Embryonic facial prominence (tissue), 1 donor: Measurements from ENCODE around the gene KIAA1328.
"Not testable (repeated sequence)": the region's sequence is repeated elsewhere in the genome, so short reads cannot be mapped to it uniquely, and the experiment has no call there.

Experiments
- DNase-seq: peaks from one replicate; pipeline ENCODE4 v3.0.0-alpha.2; 2016; ENCODE audit errors: extremely low spot score

Gene KIAA1328

GRCh38 chr18:36887114-36887513, 58.2 kb downstream of the KIAA1328 start:
- no peak for DNase-seq

DNA sequence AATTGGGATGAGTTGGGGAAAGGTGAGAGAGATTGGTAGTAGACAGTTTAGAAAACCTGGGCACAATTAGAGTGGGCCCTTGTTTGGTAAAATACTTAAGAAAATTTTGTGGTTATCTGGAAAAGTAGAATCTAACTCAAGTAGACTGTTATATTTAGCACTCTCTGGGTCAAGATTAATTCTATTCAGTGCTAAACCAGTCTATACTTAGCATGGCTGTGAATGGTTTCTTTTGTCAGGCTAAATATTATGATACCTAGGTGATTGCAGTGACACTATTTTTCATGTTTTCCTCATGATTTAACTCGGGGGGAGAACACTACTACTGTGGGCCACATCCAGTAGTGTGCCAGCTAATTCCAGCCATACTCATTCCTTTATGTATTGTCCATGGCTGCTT, 58.9 kb downstream of the KIAA1328 start:
- no peak for DNase-seq

GRCh38 chr18:36888778-36889177, 59.9 kb downstream of the KIAA1328 start:
- DNase-seq: no peak

- no peak for DNase-seq
Measured at GRCh38 chr18:36889321-36889720, 60.4 kb downstream of the KIAA1328 start.

GRCh38 chr18:36889742-36890141, 60.8 kb downstream of the KIAA1328 start:
- no peak for DNase-seq

DNA sequence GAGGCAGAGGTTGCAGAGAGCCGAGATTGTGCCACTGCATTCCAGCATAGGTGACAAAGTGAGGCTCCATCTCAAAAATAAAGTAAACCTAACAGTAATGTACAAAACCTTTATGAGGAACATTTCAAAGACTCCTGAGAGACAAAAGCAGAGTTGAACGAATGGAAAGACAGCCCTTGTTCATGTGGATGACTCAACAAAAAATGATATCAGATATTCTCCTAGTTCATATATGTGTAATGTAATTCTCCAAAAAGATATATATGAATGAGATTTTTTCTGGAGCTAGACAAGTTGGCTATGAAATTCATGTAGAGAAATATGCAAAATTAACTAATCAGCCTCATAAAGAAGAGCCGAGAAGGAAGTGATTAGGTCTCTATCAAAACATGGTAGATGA, 61.7 kb downstream of the KIAA1328 start:
- no peak for DNase-seq

DNA sequence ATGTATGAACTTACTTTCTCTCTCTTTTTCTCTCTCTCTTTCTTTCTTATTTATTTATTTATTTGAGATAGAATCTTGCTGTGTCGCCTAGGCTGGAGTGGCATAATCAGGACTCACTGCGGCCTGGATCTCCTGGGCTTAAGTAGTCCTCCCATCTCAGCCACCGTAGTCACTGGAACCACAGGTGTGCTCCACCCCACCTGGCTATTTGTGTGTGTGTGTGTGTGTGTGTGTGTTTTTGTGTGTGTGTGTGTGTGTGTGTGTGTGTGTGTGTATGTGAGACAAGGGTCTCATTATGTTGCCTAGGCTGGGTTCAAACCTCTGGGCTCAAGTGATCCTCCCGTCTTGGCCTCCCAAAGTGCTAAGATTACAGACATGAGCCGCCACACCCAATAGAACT, 64.3 kb downstream of the KIAA1328 start:
- no peak for DNase-seq

- DNase-seq: no peak
Measured at GRCh38 chr18:36895606-36896005, 66.7 kb downstream of the KIAA1328 start.

DNA sequence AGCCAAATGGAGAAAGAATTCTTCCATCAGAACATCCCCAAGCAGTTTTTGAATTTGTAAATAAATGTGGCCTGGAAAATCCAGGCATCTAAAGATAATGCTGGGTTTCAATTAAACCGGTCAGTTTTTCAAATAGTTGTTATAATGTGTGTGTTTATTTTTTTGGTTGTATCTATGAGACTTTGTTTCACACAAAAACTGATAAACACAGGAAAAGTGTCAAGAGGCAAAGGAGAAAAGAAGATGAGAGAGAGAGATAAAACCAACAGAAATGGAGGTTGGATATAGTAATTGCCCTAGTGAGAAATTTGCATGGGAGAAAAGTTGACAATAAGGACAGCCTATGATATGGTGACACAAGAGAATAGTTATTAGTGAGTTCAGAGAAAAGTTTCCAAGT, 68.3 kb downstream of the KIAA1328 start:
- DNase-seq: no peak

DNA sequence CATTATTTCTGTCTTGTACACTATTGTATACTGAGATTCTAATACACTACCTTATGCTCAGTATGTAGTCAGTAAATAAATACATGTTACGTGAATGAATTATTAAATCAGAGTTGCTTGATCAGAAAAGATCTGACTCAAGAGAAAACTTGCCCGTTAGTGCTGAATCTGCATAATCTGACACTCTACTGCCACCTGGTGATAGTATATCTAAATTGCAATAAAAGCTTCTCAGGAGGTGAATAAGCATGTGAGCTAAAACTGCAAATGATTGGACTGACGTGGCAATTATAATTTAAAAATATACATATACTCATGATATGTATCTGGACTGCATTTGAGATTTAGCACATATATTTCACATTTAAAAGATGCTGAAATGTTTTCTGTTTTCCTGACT, 70.4 kb downstream of the KIAA1328 start:
- DNase-seq: no peak

- DNase-seq: no peak
Measured at GRCh38 chr18:36900466-36900865, 71.5 kb downstream of the KIAA1328 start.

DNA sequence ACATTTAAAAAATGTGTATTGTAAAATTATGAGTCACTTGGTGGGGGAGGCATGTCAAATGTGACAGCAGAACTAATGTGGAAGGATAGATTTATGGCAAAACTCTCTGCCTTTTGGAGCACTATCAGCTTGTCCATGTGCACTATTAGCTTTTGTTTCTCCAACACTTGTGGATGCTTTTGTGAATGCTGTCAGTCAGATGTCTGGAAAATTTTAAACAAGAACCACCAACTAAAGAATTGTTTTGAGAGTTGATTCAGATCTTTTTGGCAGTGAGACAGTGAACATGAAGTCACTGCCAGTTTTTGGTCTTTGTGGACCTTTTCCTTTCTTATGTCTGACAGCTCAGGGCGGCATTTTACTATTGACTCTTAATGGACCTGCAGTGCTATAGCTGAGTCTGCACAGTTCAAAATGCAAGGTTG, 72.4 kb downstream of the KIAA1328 start:
- no peak for DNase-seq

DNA sequence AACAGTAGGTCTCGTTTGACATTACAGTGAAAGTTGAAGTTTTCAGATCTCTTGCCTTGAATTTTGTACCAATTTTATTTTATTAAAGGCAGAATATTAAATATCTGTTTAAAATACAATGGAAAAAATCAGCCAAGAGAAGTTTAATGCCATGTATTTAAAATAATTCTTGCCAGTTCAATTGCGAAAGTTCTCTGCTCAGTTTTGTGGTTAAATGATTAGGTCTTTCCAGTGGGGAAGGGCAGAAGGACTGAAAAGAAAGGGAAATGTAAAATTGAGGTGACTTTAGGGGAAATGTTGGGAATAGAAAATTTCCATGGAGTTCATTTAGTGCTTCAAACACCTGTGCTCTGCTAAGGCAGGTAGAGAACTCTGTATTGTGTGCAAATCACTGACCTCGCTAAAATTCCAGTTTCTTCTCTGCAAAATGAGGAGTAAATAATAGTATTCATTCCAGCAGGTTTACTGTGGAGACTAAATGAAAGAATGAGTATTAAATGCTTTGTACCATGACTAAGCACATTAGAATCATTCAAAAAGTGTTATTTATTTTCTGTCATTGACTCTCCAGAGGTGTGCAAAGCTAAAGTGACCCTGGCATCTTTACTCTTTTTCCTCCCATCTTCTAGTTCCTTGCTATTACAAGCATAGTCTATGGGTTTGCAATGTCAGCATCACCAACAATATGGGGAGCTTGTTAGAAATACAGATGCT, 74.4 kb downstream of the KIAA1328 start:
- no peak for DNase-seq

DNA sequence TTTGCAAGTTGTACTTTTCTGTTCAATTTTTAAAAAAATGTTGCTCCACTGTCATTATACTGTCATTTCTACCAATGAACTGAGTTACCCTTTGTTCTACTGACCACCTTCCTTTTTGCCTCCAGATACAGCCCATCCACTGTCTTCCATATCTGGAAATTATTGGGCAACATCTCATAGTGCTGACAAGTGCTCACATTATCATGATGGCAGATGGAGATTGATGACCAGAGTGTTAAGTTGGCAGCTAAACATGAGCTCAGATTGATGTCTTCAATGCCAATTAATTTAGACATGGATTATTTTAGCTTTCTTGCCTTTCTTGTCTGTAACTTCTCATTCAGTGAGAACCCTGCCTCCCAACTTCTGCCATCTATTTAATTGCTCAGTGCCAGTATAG, 76.6 kb downstream of the KIAA1328 start:
- DNase-seq: no peak

GRCh38 chr18:36909282-36909681, 80.4 kb downstream of the KIAA1328 start:
- DNase-seq: not testable (repeated sequence)

- no peak for DNase-seq
Measured at GRCh38 chr18:36912887-36913286, 84.0 kb downstream of the KIAA1328 start.

GRCh38 chr18:36917907-36918306, 89.0 kb downstream of the KIAA1328 start:
- DNase-seq: no peak

- no peak for DNase-seq
Measured at GRCh38 chr18:36929601-36930000, 100.7 kb downstream of the KIAA1328 start.

DNA sequence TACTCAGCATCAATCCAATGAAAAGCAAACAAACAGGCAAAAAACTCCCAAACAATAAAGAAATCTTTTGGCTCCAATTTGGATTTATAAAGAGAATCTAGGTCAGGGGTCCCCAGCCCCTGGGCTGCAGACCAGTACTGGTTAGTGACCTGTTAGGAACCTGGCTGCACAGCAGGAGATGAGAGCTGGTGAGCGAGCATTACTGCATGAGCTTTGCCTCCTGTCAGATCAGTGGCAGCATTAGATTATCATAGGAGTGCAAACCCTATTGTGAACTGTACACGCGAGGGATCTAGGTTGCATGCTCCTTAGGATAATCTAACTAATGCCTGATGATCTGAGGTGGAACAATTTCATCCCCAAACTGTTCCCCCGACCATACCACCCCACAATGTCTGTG, 102.2 kb downstream of the KIAA1328 start:
- no peak for DNase-seq

DNA sequence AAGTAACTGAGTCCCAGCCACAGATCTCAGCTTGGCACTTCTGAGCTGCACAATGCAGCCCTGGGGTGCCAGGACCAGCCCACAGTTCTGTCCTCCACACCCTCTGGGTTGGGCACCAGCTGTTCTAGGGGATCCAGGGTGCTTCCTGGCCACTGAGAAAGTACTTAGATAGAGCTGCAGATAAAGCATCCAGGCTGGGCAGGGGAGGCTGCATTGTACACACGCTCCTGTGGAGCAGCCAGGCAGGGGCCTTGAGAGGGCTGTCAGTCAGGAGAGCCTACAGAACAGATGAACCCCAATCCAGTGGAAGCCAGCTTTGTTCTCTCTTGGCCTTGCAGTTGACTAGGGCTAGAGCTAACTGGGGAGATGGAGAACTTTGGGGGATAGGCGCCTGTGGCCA, 104.6 kb downstream of the KIAA1328 start:
- DNase-seq: no peak

DNA sequence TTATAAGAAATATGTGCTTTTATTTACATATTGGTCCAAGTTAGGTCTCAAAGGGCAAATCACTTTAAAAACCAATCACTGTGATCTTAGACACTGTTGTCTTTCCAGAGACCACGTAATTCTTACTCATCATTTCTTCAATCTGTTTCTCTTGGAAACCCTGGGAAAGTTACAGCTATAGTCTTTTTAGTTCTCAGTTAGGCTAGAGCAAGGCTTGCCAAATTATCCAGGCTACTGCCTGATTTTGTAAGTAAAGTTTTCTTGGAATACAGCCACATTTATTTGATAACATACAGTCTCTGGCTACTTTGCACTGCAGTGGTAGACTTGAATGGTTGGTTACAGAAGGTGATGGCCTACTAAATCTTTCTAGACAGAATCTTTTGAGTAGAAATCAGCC, 106.0 kb downstream of the KIAA1328 start:
- no peak for DNase-seq

- DNase-seq: no peak
Measured at GRCh38 chr18:36942264-36942663, 113.3 kb downstream of the KIAA1328 start.

DNA sequence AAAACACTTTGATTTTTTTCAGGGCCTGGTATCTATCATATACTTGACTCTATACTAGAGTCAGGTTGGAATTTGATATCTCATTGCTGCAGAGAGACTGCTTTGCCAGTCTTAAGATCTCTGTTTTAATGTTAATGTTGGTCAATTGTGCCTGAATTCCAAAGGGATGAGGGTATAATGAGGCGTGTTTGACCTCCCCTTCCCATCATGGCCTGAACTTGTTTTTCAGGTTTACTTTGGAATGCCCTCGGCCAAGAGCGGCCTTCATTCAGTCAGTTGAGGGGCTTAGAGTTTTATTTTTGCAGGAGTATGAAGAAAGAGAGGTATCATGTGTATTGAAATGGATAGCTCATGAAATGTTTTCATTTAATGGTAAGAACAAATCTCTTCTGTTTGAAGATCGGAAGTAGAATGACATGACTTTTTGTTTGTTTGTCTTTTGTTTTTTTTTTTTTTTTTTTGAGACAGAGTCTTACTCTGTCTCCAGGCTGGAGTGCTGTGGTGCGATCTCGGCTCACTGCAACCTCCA, 119.0 kb downstream of the KIAA1328 start:
- DNase-seq: no peak

GRCh38 chr18:36950282-36950681, 121.4 kb downstream of the KIAA1328 start:
- no peak for DNase-seq
